OCI-LY7 (cell line): Measurements from ENCODE around the gene IL1RN. TPM values are rescaled to one million over a fixed set of nuclear protein-coding genes. Genes with fewer than 3 reads are reported as not detected.

Experiments
- BruUV-seq: library from RNA; stranded (reverse); fragments of 400-500 nt; replicated peaks from 2 replicates; lab custom pipeline; 2021; lab: Mats Ljungman, UMichigan
- CTCF ChIA-PET: fragments of 300-600 bp; sonication (Branson Sonifier 250); formaldehyde crosslinking; loops from one replicate; lab custom pipeline; 2022; ENCODE audit warnings: antibody characterized with exemption; ENCODE audit not compliant: unreplicated experiment; lab: Charles Lee
- POLR2A ChIA-PET: fragments of 300-600 bp; sonication (Branson Sonifier 250); formaldehyde crosslinking; loops from one replicate; lab custom pipeline; 2022; ENCODE audit warnings: antibody characterized with exemption; lab: Charles Lee
- DNase-seq: peaks from one replicate; pipeline ENCODE4 v3.0.0-alpha.2; 2015; ENCODE audit warnings: low spot score
- H2AFZ ChIP-seq: fragments of 200-600 bp; sonication (generic), shearing (Covaris generic); 2 replicates; pipeline ENCODE4 v1.6.1; 2014; ENCODE audit warnings: mild to moderate bottlenecking, antibody characterized with exemption, low read length, moderate library complexity
- H3K27ac ChIP-seq: fragments of 200-600 bp; sonication (generic); 2 replicates; pipeline ENCODE4 v1.5.1; 2014; ENCODE audit warnings: mixed run types, low read depth, mild to moderate bottlenecking, moderate library complexity, low read length, inconsistent platforms; ENCODE audit not compliant: poor library complexity, severe bottlenecking
- H3K36me3 ChIP-seq: fragments of 200-600 bp; sonication (generic); 2 replicates; pipeline ENCODE4 v1.6.1; 2014; ENCODE audit warnings: mild to moderate bottlenecking, antibody characterized with exemption, low read length, moderate library complexity, mixed read lengths; ENCODE audit not compliant: insufficient read depth
- H3K4me1 ChIP-seq: fragments of 200-600 bp; sonication (generic); 2 replicates; pipeline ENCODE4 v1.5.1; 2014; ENCODE audit warnings: mild to moderate bottlenecking, low read length; ENCODE audit not compliant: insufficient read depth, poor library complexity, severe bottlenecking
- H3K4me2 ChIP-seq: fragments of 200-600 bp; sonication (generic); 2 replicates; pipeline ENCODE4 v1.6.1; 2014; ENCODE audit warnings: mild to moderate bottlenecking, low read length
- H3K4me3 ChIP-seq: fragments of 200-600 bp; sonication (generic); 2 replicates; pipeline ENCODE4 v1.5.1; 2014; ENCODE audit warnings: mild to moderate bottlenecking, low read depth, low read length; ENCODE audit not compliant: poor library complexity, severe bottlenecking
- H3K79me2 ChIP-seq: fragments of 200-600 bp; sonication (generic); 2 replicates; pipeline ENCODE4 v1.6.1; 2016; ENCODE audit warnings: low read depth, mild to moderate bottlenecking, low read length, moderate library complexity, mixed read lengths; ENCODE audit not compliant: insufficient read depth
- H3K9me2 ChIP-seq: fragments of 200-600 bp; sonication (generic); 2 replicates; pipeline ENCODE4 v1.6.1; 2016; ENCODE audit warnings: mild to moderate bottlenecking, low read length, mixed read lengths; ENCODE audit not compliant: insufficient read depth
- H3K9me3 ChIP-seq: fragments of 200-600 bp; sonication (generic); 2 replicates; pipeline ENCODE4 v1.6.1; 2014; ENCODE audit warnings: mild to moderate bottlenecking, mixed run types, low read length, mixed read lengths
- H4K20me1 ChIP-seq: fragments of 200-600 bp; sonication (generic); 2 replicates; pipeline ENCODE4 v1.6.1; 2014; ENCODE audit warnings: mild to moderate bottlenecking, antibody characterized with exemption, low read length, moderate library complexity, mixed read lengths; ENCODE audit not compliant: insufficient read depth
- CTCF ChIP-seq: fragments of 200-600 bp; sonication (generic); conservative IDR thresholded peaks from 2 replicates; pipeline ENCODE4 v1.5.1; 2014; ENCODE audit warnings: mild to moderate bottlenecking, antibody characterized with exemption, low read length, moderate library complexity, mixed read lengths
- EZH2phosphoT487 ChIP-seq: fragments of 200-600 bp; sonication (generic); IDR thresholded peaks from 2 replicates; pipeline ENCODE4 v1.6.1; 2018; ENCODE audit warnings: low read depth, borderline replicate concordance, mild to moderate bottlenecking, mixed run types, antibody characterized with exemption, low read length, moderate library complexity, mixed read lengths
- intact Hi-C: fragments of 100-400 bp; cut with micrococcal nuclease; formaldehyde crosslinking; loops from one replicate; pipeline ENCODE4 v1.10.0; 2022; ENCODE audit not compliant: unreplicated experiment
- total RNA-seq, 2 experiments: library from RNA; depleted of rRNA in 1 of 2; stranded (reverse); fragments of >200 nt in 1 of 2; shearing (Covaris generic) in 1 of 2; gene quantifications; 2 replicates each; pipeline ENCODE4 v1.2.3, GENCODE V29; 2014 to 2022

Gene IL1RN
- total RNA-seq, 2 experiments from 2014 or later: not detected

- no TSS peak for BruUV-seq
- no peaks in the 10 kb centered on the region for H3K36me3 ChIP-seq
- H3K9me2 ChIP-seq: no peaks in the 10 kb centered on the region
- CTCF ChIA-PET: no interaction called here
- no peak for DNase-seq
- no peaks in the 10 kb centered on the region for H3K9me3 ChIP-seq
- peaks cover 5% of the 10 kb centered on the region for H3K4me1 ChIP-seq
- no peak overlapping the region for H3K27ac ChIP-seq
- intact Hi-C loops: no loop called here
- H3K4me3 ChIP-seq: no peak overlapping the region
- POLR2A ChIA-PET: no interaction called here
- TF ChIP-seq EZH2phosphoT487 (no peak), CTCF (no peak)
- H3K4me2 ChIP-seq: no peak overlapping the region
- no peak overlapping the region for H2AFZ ChIP-seq
- no peaks in the 10 kb centered on the region for H3K79me2 ChIP-seq
- no peaks in the 10 kb centered on the region for H4K20me1 ChIP-seq
Observed at GRCh38 chr2:113120861-113121260, 6.5 kb upstream of the IL1RN start.

GRCh38 chr2:113122364-113122763 is 5.0 kb upstream of the IL1RN start:
- Histone ChIP-seq H2AFZ (no peak overlapping the region), H3K27ac (no peak overlapping the region), H3K9me3 (no peaks in the 10 kb centered on the region), H3K4me1 (peaks cover 3% of the 10 kb centered on the region), H4K20me1 (no peaks in the 10 kb centered on the region), H3K9me2 (no peaks in the 10 kb centered on the region), H3K79me2 (no peaks in the 10 kb centered on the region), H3K36me3 (no peaks in the 10 kb centered on the region), H3K4me3 (no peak overlapping the region), H3K4me2 (no peak overlapping the region)
- intact Hi-C loops: no loop called here
- ChIA-PET CTCF (no interaction called here), POLR2A (no interaction called here)
- BruUV-seq: no TSS peak
- no peak for DNase-seq
- TF ChIP-seq CTCF: no peak

- peaks cover 6% of the 10 kb centered on the region for H3K4me1 ChIP-seq
- DNase-seq: no peak
- POLR2A ChIA-PET: no interaction called here
- H3K36me3 ChIP-seq: no peaks in the 10 kb centered on the region
- no peaks in the 10 kb centered on the region for H4K20me1 ChIP-seq
- H3K79me2 ChIP-seq: no peaks in the 10 kb centered on the region
- H3K27ac ChIP-seq: no peak overlapping the region
- H3K9me3 ChIP-seq: no peaks in the 10 kb centered on the region
- TF ChIP-seq EZH2phosphoT487: no peak
- TF ChIP-seq CTCF: no peak
- no peak overlapping the region for H2AFZ ChIP-seq
- H3K9me2 ChIP-seq: no peaks in the 10 kb centered on the region
- intact Hi-C loops: no loop called here
- no peak overlapping the region for H3K4me2 ChIP-seq
- CTCF ChIA-PET: no interaction called here
- no TSS peak for BruUV-seq
- no peak overlapping the region for H3K4me3 ChIP-seq
Observed at GRCh38 chr2:113123726-113124125, 3.7 kb upstream of the IL1RN start.
